Measurements from ENCODE around the gene ATP2C2. TPM values are rescaled to one million over a fixed set of nuclear protein-coding genes. Genes with fewer than 3 reads are reported as not detected.

Gene ATP2C2
- total RNA-seq, 2 donors from 2014 or later: 2.0 to 2.6 TPM

DNA sequence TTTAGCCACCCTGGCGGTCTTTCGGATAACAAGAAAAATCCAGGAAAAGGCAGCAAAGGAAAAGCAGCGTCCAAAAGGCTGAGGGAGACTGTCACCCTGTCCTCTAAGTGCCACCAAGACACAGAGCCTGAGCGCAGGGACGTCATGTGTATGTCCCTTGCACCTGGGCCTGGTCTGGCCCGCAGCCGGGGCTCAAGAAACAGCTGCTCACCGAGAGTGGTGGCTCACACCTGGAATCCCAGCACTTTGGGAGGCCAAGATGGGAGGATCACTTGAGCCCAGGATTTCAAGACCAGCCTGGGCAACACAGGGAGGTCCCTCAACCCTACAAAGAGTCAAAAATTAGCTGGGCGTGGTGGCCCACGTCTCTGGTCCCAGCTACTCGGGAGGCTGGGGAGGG lies 145.3 kb downstream of the ATP2C2 start:
- Mint-ChIP-seq H3K27me3 (ENCODE audit: insufficient read depth) (peaks cover 18% of the 10 kb centered on the region), H3K4me1 (peaks cover 9% of the 10 kb centered on the region), H3K36me3 (ENCODE audit: low read depth) (no peaks in the 10 kb centered on the region), H3K27ac (no peak overlapping the region), H3K9me3 (no peaks in the 10 kb centered on the region), H3K4me3 (no peak overlapping the region)
- TF ChIP-seq, protein P1, sequence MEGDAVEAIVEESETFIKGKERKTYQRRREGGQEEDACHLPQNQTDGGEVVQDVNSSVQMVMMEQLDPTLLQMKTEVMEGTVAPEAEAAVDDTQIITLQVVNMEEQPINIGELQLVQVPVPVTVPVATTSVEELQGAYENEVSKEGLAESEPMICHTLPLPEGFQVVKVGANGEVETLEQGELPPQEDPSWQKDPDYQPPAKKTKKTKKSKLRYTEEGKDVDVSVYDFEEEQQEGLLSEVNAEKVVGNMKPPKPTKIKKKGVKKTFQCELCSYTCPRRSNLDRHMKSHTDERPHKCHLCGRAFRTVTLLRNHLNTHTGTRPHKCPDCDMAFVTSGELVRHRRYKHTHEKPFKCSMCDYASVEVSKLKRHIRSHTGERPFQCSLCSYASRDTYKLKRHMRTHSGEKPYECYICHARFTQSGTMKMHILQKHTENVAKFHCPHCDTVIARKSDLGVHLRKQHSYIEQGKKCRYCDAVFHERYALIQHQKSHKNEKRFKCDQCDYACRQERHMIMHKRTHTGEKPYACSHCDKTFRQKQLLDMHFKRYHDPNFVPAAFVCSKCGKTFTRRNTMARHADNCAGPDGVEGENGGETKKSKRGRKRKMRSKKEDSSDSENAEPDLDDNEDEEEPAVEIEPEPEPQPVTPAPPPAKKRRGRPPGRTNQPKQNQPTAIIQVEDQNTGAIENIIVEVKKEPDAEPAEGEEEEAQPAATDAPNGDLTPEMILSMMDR (conservative IDR thresholded peaks at IDR 0.05): no peak
- Histone ChIP-seq H3K4me1 (ENCODE audit: control insufficient read depth, insufficient read depth, low read length) (peaks cover 3% of the 10 kb centered on the region), H3K4me3 (ENCODE audit: low read length) (no peak overlapping the region), H3K36me3 (ENCODE audit: control insufficient read depth, insufficient read depth, low read length) (no peaks in the 10 kb centered on the region), H3K27ac (ENCODE audit: low read depth, low read length) (no peak overlapping the region), H3K27me3 (ENCODE audit: control insufficient read depth, insufficient read depth, low read length, poor library complexity, severe bottlenecking) (no peaks in the 10 kb centered on the region), H3K9me3 (ENCODE audit: control insufficient read depth, low read length) (no peaks in the 10 kb centered on the region), H3K9ac (ENCODE audit: extremely low read depth, low read length, poor library complexity, severe bottlenecking) (no peak overlapping the region)
- no peak for DNase-seq
- 86 to 87% methylated on average over 11 of the region's 11 CpGs for WGBS, 2 experiments (ENCODE audit: insufficient coverage in 1 of 2, insufficient read length in 1 of 2)

Other genes with a start within 250 kb of the ATP2C2 start
- 10 to 100 TPM; 49.5 to 68.3 TPM for gene HSDL1, start 223.4 kb upstream of the ATP2C2 start, total RNA-seq
- under 1 TPM; 0.59 to 0.66 TPM for gene DNAAF1, start 223.2 kb upstream of the ATP2C2 start, total RNA-seq
- gene TAF1C, start 181.5 kb upstream of the ATP2C2 start, total RNA-seq: 10 to 100 TPM; 92.0 to 99.8 TPM
- not detected for gene ADAD2, start 177.4 kb upstream of the ATP2C2 start, total RNA-seq
- not detected for gene KCNG4, start 128.5 kb upstream of the ATP2C2 start, total RNA-seq
- gene WFDC1, start 73.7 kb upstream of the ATP2C2 start, total RNA-seq: under 1 TPM in 1 of 2 donors, not detected in 1; 0.15 TPM
- gene MEAK7, start 136.1 kb downstream of the ATP2C2 start, total RNA-seq: 10 to 100 TPM; 30.3 to 34.9 TPM
- gene COTL1, start 249.5 kb downstream of the ATP2C2 start, total RNA-seq: 10 to 100 TPM; 33.4 to 34.9 TPM